Type B pancreatic cell (in vitro differentiated cells): Measurements from ENCODE around the gene SUSD2. TPM values are rescaled to one million over a fixed set of nuclear protein-coding genes. Genes with fewer than 3 reads are reported as not detected.

Source experiments
- DNase-seq: peaks from one replicate; pipeline ENCODE4 v3.0.0; 2021; ENCODE audit warnings: mixed read lengths; ENCODE audit not compliant: unreplicated experiment; ENCODE audit errors: extremely low spot score
- H3K27ac Mint-ChIP-seq: 2 replicates; pipeline ENCODE4 v1.8.0; 2021; ENCODE audit warnings: mild to moderate bottlenecking, mixed read lengths
- H3K27me3 Mint-ChIP-seq: 2 replicates; pipeline ENCODE4 v1.8.0; 2021; ENCODE audit warnings: mixed read lengths
- H3K36me3 Mint-ChIP-seq: 2 replicates; pipeline ENCODE4 v1.8.0; 2021; ENCODE audit warnings: mixed read lengths
- H3K4me1 Mint-ChIP-seq: one replicate; pipeline ENCODE4 v1.8.0; 2021; ENCODE audit warnings: mixed read lengths; ENCODE audit not compliant: unreplicated experiment
- H3K4me3 Mint-ChIP-seq: 2 replicates; pipeline ENCODE4 v1.8.0; 2021; ENCODE audit warnings: mild to moderate bottlenecking, mixed read lengths
- H3K9me3 Mint-ChIP-seq: 2 replicates; pipeline ENCODE4 v1.8.0; 2021; ENCODE audit warnings: mixed read lengths
- CTCF ChIP-seq: fragments of 200-600 bp; sonication (generic); conservative IDR thresholded peaks from 2 replicates; pipeline ENCODE4 v1.5.0; 2021; ENCODE audit warnings: antibody characterized with exemption, mild to moderate bottlenecking
- total RNA-seq: library from RNA; stranded (reverse); gene quantifications from 2 replicates; pipeline ENCODE4 v1.2.1, GENCODE V29; 2021; ENCODE audit warnings: low replicate concordance

Gene SUSD2
- total RNA-seq, 1 donor from 2014 or later = 3.7 TPM

GRCh38 chr22:24214467-24215285, 33.4 kb downstream of the SUSD2 start:
- no peaks in the 10 kb centered on the region for H3K27me3 Mint-ChIP-seq
- DNase-seq = no peak
- no peaks in the 10 kb centered on the region for H3K36me3 Mint-ChIP-seq
- no peak for TF ChIP-seq CTCF
- H3K9me3 Mint-ChIP-seq = no peaks in the 10 kb centered on the region
- no peak overlapping the region for H3K4me3 Mint-ChIP-seq
- H3K4me1 Mint-ChIP-seq = peaks cover 3% of the 10 kb centered on the region
- no peak overlapping the region for H3K27ac Mint-ChIP-seq

GRCh38 chr22:24216541-24217209, 35.4 kb downstream of the SUSD2 start:
- no peak for TF ChIP-seq CTCF
- Mint-ChIP-seq H3K4me1 (peaks cover 3% of the 10 kb centered on the region), H3K4me3 (no peak overlapping the region)

GRCh38 chr22:24217384-24217783, 36.1 kb downstream of the SUSD2 start:
- H3K4me3 Mint-ChIP-seq = no peak overlapping the region
- no peaks in the 10 kb centered on the region for H3K9me3 Mint-ChIP-seq

More at GRCh38 chr22:24216541-24217209, 35.4 kb downstream of the SUSD2 start:
- Mint-ChIP-seq H3K27ac (no peak overlapping the region), H3K9me3 (no peaks in the 10 kb centered on the region), H3K27me3 (no peaks in the 10 kb centered on the region), H3K36me3 (no peaks in the 10 kb centered on the region)
- no peak for DNase-seq

GRCh38 chr22:24219750-24220149, 38.5 kb downstream of the SUSD2 start:
- Mint-ChIP-seq H3K27me3 (no peaks in the 10 kb centered on the region), H3K4me1 (no peaks in the 10 kb centered on the region), H3K27ac (no peak overlapping the region), H3K4me3 (no peak overlapping the region), H3K36me3 (no peaks in the 10 kb centered on the region), H3K9me3 (no peaks in the 10 kb centered on the region)
- DNase-seq = no peak
- TF ChIP-seq CTCF = no peak

More at GRCh38 chr22:24217384-24217783, 36.1 kb downstream of the SUSD2 start:
- no peak for TF ChIP-seq CTCF
- H3K27me3 Mint-ChIP-seq = no peaks in the 10 kb centered on the region
- H3K27ac Mint-ChIP-seq = no peak overlapping the region
- no peak for DNase-seq
- no peaks in the 10 kb centered on the region for H3K36me3 Mint-ChIP-seq
- H3K4me1 Mint-ChIP-seq = peaks cover 3% of the 10 kb centered on the region

DNA sequence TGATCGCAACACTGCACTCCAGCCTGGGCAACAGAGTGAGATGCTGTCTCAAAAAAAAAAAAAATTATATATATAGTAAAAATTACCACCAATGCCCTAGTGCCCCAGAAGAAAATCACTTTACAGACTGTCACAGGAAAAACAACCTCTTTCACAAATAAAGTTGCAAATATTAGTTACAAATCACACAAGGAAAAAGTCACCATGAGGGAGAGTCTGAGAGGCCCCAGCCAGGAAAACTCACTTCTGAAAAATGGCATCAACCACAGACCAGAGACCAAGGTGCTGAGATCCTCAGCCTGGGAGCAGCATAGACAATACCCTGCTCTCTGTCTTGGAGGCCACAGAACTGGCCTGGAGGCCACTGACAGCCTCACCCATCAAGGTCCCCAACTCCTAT, 43.2 kb downstream of the SUSD2 start:
- Mint-ChIP-seq H3K4me1 (no peaks in the 10 kb centered on the region), H3K27me3 (no peaks in the 10 kb centered on the region), H3K27ac (no peak overlapping the region), H3K9me3 (no peaks in the 10 kb centered on the region), H3K4me3 (no peak overlapping the region), H3K36me3 (no peaks in the 10 kb centered on the region)
- no peak for DNase-seq
- TF ChIP-seq CTCF = no peak
